Thymus (tissue), 2 donors: ENCODE data around the gene TRIM37. TPM values are rescaled to one million over a fixed set of nuclear protein-coding genes. Genes with fewer than 3 reads are reported as not detected.

Experiments
- polyA plus RNA-seq: library from polyadenylated mRNA; stranded (reverse); fragments of 200-250 nt; gene quantifications from one replicate; pipeline ENCODE4 v1.2.3, GENCODE V29; 2013
- total RNA-seq: library from RNA; stranded (reverse); fragments of 120-200 nt; gene quantifications from one replicate; pipeline ENCODE4 v1.2.4, GENCODE V29; 2013
- donor health status: healthy.

Gene TRIM37
- total and polyA plus RNA-seq, 2 donors = 14.1 to 17.1 TPM

Other genes with a start within 250 kb of the TRIM37 start
- gene SKA2, start 48.3 kb upstream of the TRIM37 start, total RNA-seq = 83.1 TPM
- gene SKA2, start 48.3 kb upstream of the TRIM37 start, polyA plus RNA-seq = 42.7 TPM
- gene PRR11, start 48.9 kb upstream of the TRIM37 start, total RNA-seq = 8.5 TPM
- 3.2 TPM for gene PRR11, start 48.9 kb upstream of the TRIM37 start, polyA plus RNA-seq
- 20.6 TPM for gene SMG8, start 103.2 kb upstream of the TRIM37 start, total RNA-seq
- gene SMG8, start 103.2 kb upstream of the TRIM37 start, polyA plus RNA-seq = 6.2 TPM
- gene GDPD1, start 113.6 kb upstream of the TRIM37 start, total RNA-seq = 4.5 TPM
- gene GDPD1, start 113.6 kb upstream of the TRIM37 start, polyA plus RNA-seq = 2.5 TPM
- 7.0 TPM for gene YPEL2, start 224.8 kb upstream of the TRIM37 start, total RNA-seq
- 10.6 TPM for gene YPEL2, start 224.8 kb upstream of the TRIM37 start, polyA plus RNA-seq